Immature natural killer cell (primary cell): ENCODE results near the gene SETD3. TPM values are rescaled to one million over a fixed set of nuclear protein-coding genes. Genes with fewer than 3 reads are reported as not detected.

ENCODE experiments used
- DNase-seq, 3 donors: peaks; one replicate each; pipeline ENCODE4 v3.0.0; 2022; ENCODE audit warnings: mixed read lengths in 1 of 3
- H3K27ac Mint-ChIP-seq, 6 donors: one replicate each; pipeline ENCODE4 v1.8.0; 2020; ENCODE audit warnings: mixed read lengths in 6 of 6, mild to moderate bottlenecking in 5 of 6, inconsistent platforms in 4 of 6, moderate library complexity in 3 of 6
- H3K27me3 Mint-ChIP-seq, 3 donors: one replicate each; pipeline ENCODE4 v1.8.0; 2020 to 2021; ENCODE audit warnings: low read depth in 3 of 3, mild to moderate bottlenecking in 3 of 3, mixed read lengths in 3 of 3, moderate library complexity in 3 of 3, inconsistent platforms in 1 of 3
- H3K36me3 Mint-ChIP-seq, 3 donors: one replicate each; pipeline ENCODE4 v1.8.0; 2020; ENCODE audit warnings: mixed read lengths in 3 of 3, inconsistent platforms in 2 of 3, mild to moderate bottlenecking in 2 of 3
- H3K4me1 Mint-ChIP-seq, 2 donors: one replicate each; pipeline ENCODE4 v1.8.0; 2020; ENCODE audit warnings: inconsistent platforms in 2 of 2, mild to moderate bottlenecking in 2 of 2, mixed read lengths in 2 of 2, moderate library complexity in 1 of 2
- H3K4me3 Mint-ChIP-seq, 5 donors: one replicate each; pipeline ENCODE4 v1.8.0; 2020; ENCODE audit warnings: mild to moderate bottlenecking in 5 of 5, mixed read lengths in 5 of 5, inconsistent platforms in 3 of 5, moderate library complexity in 3 of 5
- H3K9me3 Mint-ChIP-seq, 6 donors: one replicate each; pipeline ENCODE4 v1.8.0; 2020; ENCODE audit warnings: mild to moderate bottlenecking in 6 of 6, mixed read lengths in 6 of 6, inconsistent platforms in 4 of 6, moderate library complexity in 3 of 6
- polyA plus RNA-seq, 3 donors: library from polyadenylated mRNA; unstranded; fragments of 300-500 nt; fragmentation: Illumina TruSeq; gene quantifications; one replicate each; pipeline ENCODE4 v1.2.3, GENCODE V29; 2021

SETD3 gene
- polyA plus RNA-seq, 3 donors from 2014 or later = 60.8 to 112 (median 66.5) TPM

DNA sequence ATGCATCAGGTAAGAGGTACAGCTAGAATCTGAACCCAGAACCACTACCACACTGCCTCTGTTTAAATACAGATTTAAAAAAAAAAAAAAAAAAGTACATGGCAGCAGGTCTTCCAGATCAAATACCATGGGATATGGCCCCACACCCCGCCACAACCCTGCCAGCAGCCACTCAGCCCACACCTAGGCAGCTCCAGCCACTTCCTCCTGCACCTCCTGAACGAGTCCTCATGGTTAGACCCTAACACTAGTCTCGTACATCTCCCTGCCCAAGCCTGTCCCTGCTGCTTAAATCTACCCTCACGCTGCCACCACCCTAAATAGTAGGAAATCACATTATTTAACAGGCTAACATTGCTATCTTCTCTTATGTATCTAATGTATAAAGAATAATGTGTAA lies 12.6 kb downstream of the SETD3 start:
- Mint-ChIP-seq H3K27me3 (peaks cover 0 to 3% (median 0%) of the 10 kb centered on the region in 3 donors), H3K4me3 (peak overlapping the region; percentile 7 to 77 (median 54)), H3K27ac (peak overlapping the region; percentile 70 to 80 (median 80)), H3K9me3 (no peaks in the 10 kb centered on the region), H3K4me1 (peaks cover 95 to 100% of the 10 kb centered on the region in 2 donors), H3K36me3 (peaks cover 3 to 16% (median 8%) of the 10 kb centered on the region in 3 donors)
- DNase-seq = no peak

DNA sequence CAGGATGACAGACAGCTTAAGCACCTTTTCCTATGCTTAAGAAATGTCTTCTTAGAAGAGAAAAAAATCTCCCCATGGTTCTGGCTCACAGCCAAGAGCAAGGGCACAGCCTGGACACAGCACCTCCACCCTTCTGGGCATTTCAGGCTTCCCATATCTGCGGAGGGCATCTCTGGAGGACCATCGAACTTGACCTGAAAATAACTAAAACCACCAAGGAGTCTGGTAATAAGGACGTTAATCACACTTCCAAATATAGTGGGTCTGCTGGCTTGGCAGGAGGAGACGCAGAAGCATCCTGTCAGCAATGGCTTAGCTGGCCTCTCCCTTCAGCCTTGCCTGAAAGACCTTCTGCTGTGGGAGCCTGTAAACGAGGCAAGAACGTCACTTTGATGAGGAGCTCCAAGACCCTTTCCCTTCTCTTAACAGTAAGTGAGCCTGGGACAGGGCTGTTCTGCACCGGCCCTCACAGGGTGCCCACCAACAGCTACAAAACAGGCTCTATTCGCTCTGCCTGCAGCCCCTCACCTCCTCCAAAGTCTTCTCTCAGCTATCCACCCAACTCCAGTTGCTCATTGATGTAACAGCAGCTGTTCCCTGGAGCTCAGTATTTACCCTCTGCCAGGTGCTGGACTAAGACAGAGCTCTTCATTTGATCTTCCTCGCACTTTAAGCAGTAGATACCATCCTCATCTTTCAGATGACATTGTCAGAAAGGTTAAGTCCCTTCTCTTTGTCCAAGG lies 13.2 kb downstream of the SETD3 start:
- peaks cover 94 to 100% of the 10 kb centered on the region in 2 donors for H3K4me1 Mint-ChIP-seq
- H3K9me3 Mint-ChIP-seq = no peaks in the 10 kb centered on the region
- H3K4me3 Mint-ChIP-seq = peak overlapping the region; percentile 46 to 77 (median 65)
- peaks cover 0 to 3% (median 0%) of the 10 kb centered on the region in 3 donors for H3K27me3 Mint-ChIP-seq
- H3K27ac Mint-ChIP-seq = peak overlapping the region; percentile 70 to 80 (median 74)
- DNase-seq = no peak
- peaks cover 4 to 17% (median 9%) of the 10 kb centered on the region in 3 donors for H3K36me3 Mint-ChIP-seq

DNA sequence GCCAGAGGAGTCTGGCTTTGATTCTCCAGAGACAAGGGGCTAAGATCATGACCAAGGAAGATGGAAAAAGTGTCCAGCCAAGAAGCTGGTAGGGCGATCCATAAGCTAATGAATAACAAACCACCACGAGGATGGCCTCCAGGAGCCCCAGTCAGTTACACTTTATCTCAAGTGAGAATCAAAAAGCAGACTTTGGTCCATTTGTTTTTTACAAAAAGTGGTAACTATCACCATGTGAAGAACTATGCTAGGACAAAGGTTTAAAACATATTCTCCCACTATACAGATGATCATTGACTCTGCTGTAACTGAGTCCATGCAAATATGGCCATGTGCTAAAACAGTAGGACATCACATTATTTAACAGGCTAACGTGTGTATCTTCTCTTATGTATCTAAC lies 13.9 kb downstream of the SETD3 start:
- H3K36me3 Mint-ChIP-seq = peaks cover 11 to 24% (median 16%) of the 10 kb centered on the region in 3 donors
- no peaks in the 10 kb centered on the region for H3K9me3 Mint-ChIP-seq
- no peak for DNase-seq
- H3K27me3 Mint-ChIP-seq = peaks cover 0 to 3% (median 0%) of the 10 kb centered on the region in 3 donors
- peak overlapping the region in 2 of 5 donors; percentile 18 to 77 for H3K4me3 Mint-ChIP-seq
- H3K4me1 Mint-ChIP-seq = peaks cover 96 to 100% of the 10 kb centered on the region in 2 donors
- H3K27ac Mint-ChIP-seq = peak overlapping the region; percentile 69 to 87 (median 78)

- peaks cover 18 to 33% (median 25%) of the 10 kb centered on the region in 3 donors for H3K36me3 Mint-ChIP-seq
- peaks cover 95 to 100% of the 10 kb centered on the region in 2 donors for H3K4me1 Mint-ChIP-seq
- peaks cover 0 to 3% (median 0%) of the 10 kb centered on the region in 3 donors for H3K27me3 Mint-ChIP-seq
- H3K9me3 Mint-ChIP-seq = no peaks in the 10 kb centered on the region
- no peak overlapping the region for H3K4me3 Mint-ChIP-seq
- peak overlapping the region in 5 of 6 donors; percentile 44 to 87 (median 70) for H3K27ac Mint-ChIP-seq
- no peak for DNase-seq
Measured at GRCh38 chr14:99465288-99465687, 15.4 kb downstream of the SETD3 start.

DNA sequence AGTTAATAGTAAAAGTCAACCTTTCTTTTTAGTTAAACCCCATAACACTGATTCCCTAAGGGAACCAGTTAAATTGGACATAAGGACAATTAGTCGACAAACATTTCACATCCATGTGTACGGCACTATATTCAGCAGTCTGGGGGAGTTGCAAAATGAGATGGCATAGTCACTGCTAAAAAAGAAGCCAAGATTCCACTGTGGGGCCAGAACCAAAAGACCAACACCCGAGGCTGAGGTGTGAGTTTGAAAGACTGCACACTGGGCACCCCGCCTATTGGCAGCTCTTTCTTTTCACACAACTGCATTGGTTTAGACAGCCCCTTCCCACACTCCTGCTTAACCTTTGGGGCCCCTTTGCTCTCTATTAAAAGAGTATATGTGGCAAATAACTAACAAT lies 16.7 kb downstream of the SETD3 start:
- peak in 2 of 3 donors; percentile 14 to 20 for DNase-seq
- H3K27ac Mint-ChIP-seq = peak overlapping the region; percentile 63 to 87 (median 80)
- H3K4me3 Mint-ChIP-seq = peak overlapping the region; percentile 43 to 71 (median 54)
- H3K9me3 Mint-ChIP-seq = no peaks in the 10 kb centered on the region
- peaks cover 18 to 43% (median 25%) of the 10 kb centered on the region in 3 donors for H3K36me3 Mint-ChIP-seq
- peaks cover 82 to 100% of the 10 kb centered on the region in 2 donors for H3K4me1 Mint-ChIP-seq
- peaks cover 0 to 3% (median 0%) of the 10 kb centered on the region in 3 donors for H3K27me3 Mint-ChIP-seq

DNA sequence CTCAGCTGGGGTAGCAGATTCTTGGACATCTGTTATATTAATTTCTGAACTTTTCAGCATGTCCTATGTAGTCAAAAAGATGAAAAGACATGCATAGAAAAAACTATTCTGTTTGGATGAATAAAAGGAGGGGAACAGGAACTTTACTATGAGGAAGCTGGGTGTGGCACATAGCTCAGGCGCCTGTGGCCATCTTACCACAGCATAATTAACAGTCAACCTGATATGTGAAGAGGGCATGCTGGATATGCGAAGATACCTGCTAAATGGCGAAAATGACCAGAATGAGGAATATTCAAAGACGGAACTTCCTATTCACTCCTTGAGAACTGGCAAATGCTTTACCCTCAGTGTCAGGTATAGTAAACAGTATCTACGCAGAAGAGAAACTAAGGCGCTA lies 18.4 kb downstream of the SETD3 start:
- peaks cover 65 to 83% of the 10 kb centered on the region in 2 donors for H3K4me1 Mint-ChIP-seq
- peaks cover 24 to 51% (median 33%) of the 10 kb centered on the region in 3 donors for H3K36me3 Mint-ChIP-seq
- DNase-seq = no peak
- H3K27me3 Mint-ChIP-seq = peaks cover 0 to 3% (median 0%) of the 10 kb centered on the region in 3 donors
- peak overlapping the region; percentile 44 to 91 (median 74) for H3K27ac Mint-ChIP-seq
- H3K9me3 Mint-ChIP-seq = no peaks in the 10 kb centered on the region
- H3K4me3 Mint-ChIP-seq = peak overlapping the region; percentile 55 to 83 (median 63)

DNA sequence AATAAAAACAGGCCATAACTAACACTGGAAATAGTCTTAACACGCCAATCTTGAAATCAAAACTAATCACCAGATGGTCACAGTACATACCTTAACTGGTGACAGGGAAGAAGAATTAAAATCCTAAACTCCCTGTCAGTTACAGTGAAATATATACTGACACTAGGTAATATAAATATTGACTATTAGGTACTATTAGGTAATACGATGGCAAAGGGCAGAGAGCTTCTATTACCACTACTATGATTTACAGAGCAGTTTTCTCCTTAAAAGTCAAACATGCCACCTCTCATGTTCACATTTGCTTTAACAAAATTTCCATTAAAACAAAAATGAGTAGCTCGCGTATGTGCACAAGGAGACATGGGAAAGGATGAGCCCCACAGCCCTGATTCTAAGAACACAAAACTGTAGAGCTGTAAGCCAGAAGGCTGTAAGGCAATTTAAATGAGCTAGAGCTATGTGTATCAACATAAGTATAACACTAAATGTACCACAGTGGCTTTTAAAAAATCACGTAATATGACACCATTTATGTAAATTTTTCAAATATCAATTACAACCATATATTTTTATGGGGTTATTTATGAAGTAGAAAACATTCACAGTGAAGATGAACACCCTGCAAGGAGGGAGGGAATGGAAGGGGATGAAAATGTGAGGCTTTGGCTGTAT lies 19.1 kb downstream of the SETD3 start:
- Mint-ChIP-seq H3K9me3 (no peaks in the 10 kb centered on the region), H3K4me3 (peak overlapping the region; percentile 55 to 83 (median 63)), H3K4me1 (peaks cover 58 to 76% of the 10 kb centered on the region in 2 donors), H3K27me3 (peaks cover 0 to 3% (median 0%) of the 10 kb centered on the region in 3 donors), H3K27ac (peak overlapping the region; percentile 44 to 91 (median 82)), H3K36me3 (peaks cover 27 to 58% (median 39%) of the 10 kb centered on the region in 3 donors)
- DNase-seq = no peak

DNA sequence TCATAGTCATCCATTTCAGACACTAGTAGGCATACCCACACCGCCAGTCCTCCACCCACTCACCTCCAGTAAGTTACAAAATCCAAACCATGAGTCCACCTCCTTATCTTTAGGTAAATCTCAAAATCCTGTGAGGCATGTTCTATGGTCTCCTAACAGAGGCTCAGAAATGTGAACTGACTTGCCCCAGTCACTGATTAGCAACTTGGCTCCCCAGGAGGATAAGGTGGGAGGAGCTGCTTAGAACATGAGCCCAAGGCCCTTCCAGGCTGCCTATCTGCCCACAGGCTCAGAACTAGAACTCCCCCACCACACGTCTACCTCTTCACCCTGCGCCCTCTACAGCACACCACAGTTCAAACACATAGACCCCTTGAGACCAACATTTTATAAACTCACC lies 19.9 kb downstream of the SETD3 start:
- peaks cover 27 to 59% (median 40%) of the 10 kb centered on the region in 3 donors for H3K36me3 Mint-ChIP-seq
- peak overlapping the region; percentile 25 to 82 (median 71) for H3K27ac Mint-ChIP-seq
- DNase-seq = no peak
- H3K9me3 Mint-ChIP-seq = no peaks in the 10 kb centered on the region
- peak overlapping the region in 1 of 5 donors; percentile 30 for H3K4me3 Mint-ChIP-seq
- peaks cover 51 to 69% of the 10 kb centered on the region in 2 donors for H3K4me1 Mint-ChIP-seq
- no peaks in the 10 kb centered on the region for H3K27me3 Mint-ChIP-seq

DNA sequence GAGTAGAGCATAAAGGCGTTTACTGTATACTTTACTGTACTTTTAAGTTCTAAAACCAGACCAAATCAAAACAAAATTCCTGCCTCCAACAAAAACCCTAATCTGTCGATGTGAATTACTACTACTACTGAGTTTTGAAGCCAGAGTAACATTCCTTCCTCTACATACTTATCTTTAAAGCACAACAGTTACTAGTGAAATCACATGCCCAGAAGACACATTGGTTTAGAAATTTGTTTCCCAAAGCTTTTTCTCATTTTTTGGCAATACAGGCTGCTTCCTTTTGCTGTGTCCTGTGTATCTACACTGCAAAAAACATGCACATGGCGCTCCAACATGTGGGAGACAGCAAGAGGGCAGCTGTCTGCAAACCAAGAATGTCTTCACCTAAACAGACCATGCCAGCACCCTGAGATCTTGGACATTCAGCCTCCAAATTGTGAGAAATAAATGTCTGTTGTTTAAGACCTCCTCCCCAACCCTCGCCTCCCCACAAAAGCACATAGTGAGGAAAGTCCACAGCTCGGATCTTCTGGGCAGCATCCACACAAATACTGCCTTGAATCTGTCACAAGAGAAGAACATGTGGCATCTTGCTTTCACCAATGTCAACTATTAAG lies 21.1 kb downstream of the SETD3 start:
- no peak for DNase-seq
- Mint-ChIP-seq H3K9me3 (no peaks in the 10 kb centered on the region), H3K27me3 (no peaks in the 10 kb centered on the region), H3K4me1 (peaks cover 40 to 57% of the 10 kb centered on the region in 2 donors), H3K27ac (peak overlapping the region; percentile 6 to 76 (median 52)), H3K36me3 (peaks cover 32 to 64% (median 45%) of the 10 kb centered on the region in 3 donors), H3K4me3 (no peak overlapping the region)

DNA sequence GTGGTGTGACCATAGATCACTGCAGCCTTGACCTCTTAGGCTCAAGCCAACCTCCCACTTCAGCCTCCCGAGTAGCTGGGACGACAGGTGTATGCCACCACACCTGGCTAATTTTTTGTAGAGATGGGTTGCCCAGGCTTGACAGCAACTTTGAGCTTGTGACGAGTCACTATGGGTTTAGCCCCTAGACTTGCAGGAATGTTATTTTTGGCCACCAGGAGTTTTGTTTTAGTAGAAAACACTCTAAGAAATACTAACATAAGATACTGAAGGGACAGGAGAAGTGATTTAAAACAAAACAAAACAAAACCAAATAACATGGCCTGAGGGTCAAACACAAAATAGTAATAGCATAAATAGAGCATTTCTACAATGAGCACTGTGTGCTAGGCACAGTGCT lies 26.4 kb downstream of the SETD3 start:
- Mint-ChIP-seq H3K9me3 (no peaks in the 10 kb centered on the region), H3K27ac (peak overlapping the region in 3 of 6 donors; percentile 20 to 78 (median 64)), H3K36me3 (peaks cover 24 to 45% (median 24%) of the 10 kb centered on the region in 3 donors), H3K4me3 (no peak overlapping the region), H3K27me3 (peaks cover 0 to 2% (median 0%) of the 10 kb centered on the region in 3 donors), H3K4me1 (peaks cover 39% of the 10 kb centered on the region in 2 donors)
- no peak for DNase-seq

- peaks cover 25 to 47% (median 29%) of the 10 kb centered on the region in 3 donors for H3K36me3 Mint-ChIP-seq
- H3K4me3 Mint-ChIP-seq = peak overlapping the region in 1 of 5 donors; percentile 28
- peak overlapping the region in 5 of 6 donors; percentile 28 to 63 (median 55) for H3K27ac Mint-ChIP-seq
- peaks cover 49 to 52% of the 10 kb centered on the region in 2 donors for H3K4me1 Mint-ChIP-seq
- DNase-seq = no peak
- no peaks in the 10 kb centered on the region for H3K9me3 Mint-ChIP-seq
- H3K27me3 Mint-ChIP-seq = peaks cover 0 to 2% (median 0%) of the 10 kb centered on the region in 3 donors
Measured at GRCh38 chr14:99452968-99453367, 27.7 kb downstream of the SETD3 start.

GRCh38 chr14:99451234-99451633 lies 29.4 kb downstream of the SETD3 start:
- Mint-ChIP-seq H3K4me1 (peaks cover 64 to 69% of the 10 kb centered on the region in 2 donors), H3K9me3 (no peaks in the 10 kb centered on the region), H3K27me3 (peaks cover 0 to 2% (median 0%) of the 10 kb centered on the region in 3 donors), H3K27ac (peak overlapping the region; percentile 83 to 97 (median 91)), H3K4me3 (peak overlapping the region; percentile 0 to 78 (median 66)), H3K36me3 (peaks cover 24 to 45% (median 34%) of the 10 kb centered on the region in 3 donors)
- no peak for DNase-seq

GRCh38 chr14:99450266-99450665 lies 30.4 kb downstream of the SETD3 start:
- peak in 2 of 3 donors; percentile 24 to 31 for DNase-seq
- Mint-ChIP-seq H3K4me3 (peak overlapping the region; percentile 55 to 82 (median 66)), H3K36me3 (peaks cover 29 to 50% (median 38%) of the 10 kb centered on the region in 3 donors), H3K4me1 (peaks cover 72 to 73% of the 10 kb centered on the region in 2 donors), H3K9me3 (no peaks in the 10 kb centered on the region), H3K27me3 (peaks cover 0 to 2% (median 0%) of the 10 kb centered on the region in 3 donors), H3K27ac (peak overlapping the region; percentile 81 to 97 (median 91))
